HG03280 (cell line): Measurements from ENCODE around the gene FAT4.

Source experiments
- ATAC-seq: cut with Tn5 transposase; IDR thresholded peaks from one replicate; pipeline ENCODE4 v1.9.1; 2021; ENCODE audit warnings: mild to moderate bottlenecking, moderate library complexity; ENCODE audit not compliant: unreplicated experiment

The FAT4 gene

DNA sequence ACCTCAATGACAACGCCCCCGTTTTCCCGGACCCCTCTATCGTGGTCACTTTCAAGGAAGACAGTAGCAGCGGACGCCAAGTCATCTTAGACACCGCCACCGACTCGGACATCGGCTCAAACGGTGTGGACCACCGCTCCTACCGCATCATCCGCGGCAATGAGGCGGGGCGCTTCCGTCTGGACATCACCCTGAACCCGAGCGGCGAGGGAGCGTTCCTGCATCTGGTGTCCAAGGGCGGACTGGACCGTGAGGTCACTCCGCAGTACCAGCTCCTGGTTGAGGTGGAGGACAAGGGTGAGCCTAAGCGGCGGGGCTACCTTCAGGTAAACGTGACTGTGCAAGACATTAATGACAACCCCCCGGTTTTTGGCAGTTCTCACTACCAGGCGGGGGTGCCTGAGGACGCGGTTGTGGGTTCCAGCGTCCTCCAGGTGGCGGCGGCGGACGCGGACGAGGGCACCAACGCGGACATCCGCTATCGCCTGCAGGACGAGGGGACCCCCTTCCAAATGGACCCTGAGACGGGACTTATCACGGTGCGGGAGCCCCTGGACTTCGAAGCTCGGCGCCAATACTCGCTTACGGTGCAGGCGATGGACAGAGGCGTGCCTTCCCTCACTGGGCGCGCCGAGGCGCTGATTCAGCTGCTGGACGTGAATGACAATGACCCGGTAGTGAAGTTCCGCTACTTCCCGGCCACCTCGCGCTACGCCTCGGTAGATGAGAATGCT is 2.2 kb downstream of the FAT4 start:
- no peak for ATAC-seq

DNA sequence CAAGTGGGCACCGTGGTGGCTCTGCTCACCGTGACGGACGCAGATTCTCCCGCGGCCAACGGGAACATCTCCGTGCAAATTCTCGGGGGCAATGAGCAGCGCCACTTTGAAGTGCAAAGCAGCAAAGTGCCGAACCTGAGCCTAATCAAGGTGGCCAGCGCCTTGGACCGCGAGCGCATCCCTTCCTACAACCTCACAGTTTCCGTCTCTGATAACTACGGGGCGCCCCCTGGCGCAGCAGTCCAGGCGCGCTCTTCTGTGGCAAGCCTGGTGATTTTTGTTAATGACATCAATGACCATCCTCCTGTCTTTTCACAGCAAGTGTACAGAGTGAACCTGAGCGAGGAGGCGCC is 2.7 kb downstream of the FAT4 start:
- ATAC-seq = no peak

DNA sequence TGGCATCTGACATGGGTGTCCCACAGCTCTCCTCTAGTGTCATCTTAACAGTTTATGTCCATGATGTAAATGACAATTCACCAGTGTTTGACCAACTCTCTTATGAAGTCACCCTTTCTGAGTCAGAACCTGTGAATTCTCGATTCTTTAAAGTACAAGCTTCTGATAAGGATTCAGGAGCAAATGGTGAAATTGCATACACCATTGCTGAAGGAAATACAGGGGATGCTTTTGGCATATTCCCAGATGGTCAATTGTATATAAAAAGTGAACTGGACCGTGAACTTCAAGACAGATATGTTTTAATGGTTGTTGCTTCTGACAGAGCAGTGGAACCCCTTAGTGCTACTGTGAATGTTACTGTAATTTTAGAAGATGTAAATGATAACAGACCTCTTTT is 4.6 kb downstream of the FAT4 start:
- no peak for ATAC-seq

DNA sequence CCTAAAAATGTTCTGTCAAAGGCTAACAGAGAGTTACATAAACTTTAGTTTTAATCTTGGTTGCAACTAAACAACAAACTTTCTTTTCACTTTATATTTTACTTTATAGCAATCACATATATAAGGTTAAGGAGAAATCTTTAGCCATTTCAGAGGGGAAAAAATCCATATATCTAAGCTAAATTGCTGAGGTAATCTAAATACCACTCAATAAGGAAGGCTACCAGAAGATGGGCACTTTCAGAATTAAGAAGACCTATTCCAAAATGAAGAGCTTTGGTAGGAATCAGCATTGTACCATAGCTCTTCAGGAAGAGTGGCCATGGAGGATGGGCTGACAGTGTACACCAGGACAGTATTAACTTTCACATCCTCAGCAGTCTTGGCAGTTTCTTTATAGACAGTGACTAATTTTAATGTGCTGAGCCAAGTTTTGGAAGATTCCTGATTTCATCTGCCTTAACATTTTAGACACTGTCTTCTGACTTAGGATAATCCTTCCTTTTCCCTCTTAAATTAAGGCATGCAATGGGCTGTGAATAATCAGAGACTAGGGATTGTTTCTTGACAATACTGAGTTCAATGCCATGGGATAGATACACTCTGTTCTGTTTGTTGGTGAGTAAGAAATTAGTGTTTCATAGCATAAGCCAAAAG is 7.1 kb downstream of the FAT4 start:
- no peak for ATAC-seq

DNA sequence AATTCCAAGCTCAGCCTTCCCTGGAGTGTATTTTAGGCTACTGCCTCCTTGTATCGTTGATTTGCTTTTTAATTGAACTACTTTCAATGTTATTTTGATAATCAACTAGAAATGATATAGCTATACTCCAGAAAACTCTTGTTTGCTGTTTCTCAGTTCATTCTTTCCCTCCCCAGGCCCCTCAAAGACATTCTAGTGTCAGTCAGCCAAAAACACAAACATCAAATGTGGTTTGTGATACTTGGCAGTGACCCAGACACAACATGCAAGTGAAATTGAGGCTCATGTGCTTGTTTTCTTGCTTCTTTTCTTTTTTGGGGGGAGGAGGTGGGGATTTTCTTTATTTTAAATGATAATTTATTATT is 7.6 kb downstream of the FAT4 start:
- no peak for ATAC-seq

DNA sequence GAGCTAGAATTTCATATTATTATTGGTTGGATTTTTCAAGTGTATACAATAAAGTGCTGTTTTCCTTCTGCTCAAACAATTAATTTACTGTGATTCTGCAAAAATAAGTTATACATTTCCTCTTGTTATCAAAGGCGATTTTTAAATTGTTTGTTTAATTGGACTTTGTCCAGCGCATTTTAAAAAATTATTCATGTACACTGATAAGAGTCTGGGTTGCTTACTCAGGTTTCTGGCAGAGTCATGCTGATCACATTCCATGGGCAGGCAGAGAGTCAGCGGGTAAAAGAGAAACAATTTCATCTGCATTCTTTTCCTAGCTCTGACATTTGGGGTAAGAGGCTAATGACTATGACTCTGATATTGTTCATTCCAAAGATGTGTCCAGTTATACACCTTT is 8.9 kb downstream of the FAT4 start:
- ATAC-seq = no peak

DNA sequence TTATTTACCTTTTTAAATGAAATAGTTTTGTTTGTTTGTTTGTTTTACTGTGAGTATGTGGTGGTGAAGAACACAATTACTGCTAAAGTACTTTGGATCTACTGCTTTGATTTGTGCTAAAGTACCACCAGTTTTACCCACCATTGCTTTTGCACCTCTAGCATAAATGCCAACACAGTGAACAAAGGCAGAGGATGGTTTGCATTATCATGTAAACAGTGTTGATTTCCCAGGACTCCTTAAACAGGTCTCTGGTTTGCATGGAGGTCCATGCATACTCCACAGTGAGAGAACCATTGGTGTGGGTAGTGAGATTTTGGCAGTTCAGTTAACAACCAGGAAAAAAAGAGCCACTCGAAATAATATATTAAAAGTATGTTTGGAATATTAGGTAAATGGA is 11.0 kb downstream of the FAT4 start:
- no peak for ATAC-seq

DNA sequence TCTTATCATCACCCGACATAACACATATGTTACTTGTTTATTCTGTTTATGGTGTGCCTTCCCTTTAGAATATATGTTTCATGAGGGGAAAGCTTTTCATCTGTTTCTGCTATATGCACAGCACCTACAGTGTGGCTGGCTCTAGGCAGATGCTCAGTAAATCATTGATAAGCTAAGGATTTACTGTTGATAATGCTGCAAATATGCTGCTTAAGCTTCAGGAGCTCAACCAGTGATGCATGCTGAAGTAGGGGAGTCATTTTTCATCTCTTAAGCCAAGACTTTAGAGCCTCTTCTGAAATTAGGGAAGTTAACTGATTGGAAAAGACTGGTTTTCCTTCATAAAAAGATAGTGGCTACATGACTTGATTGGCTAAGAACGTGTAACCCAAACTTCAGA is 16.4 kb downstream of the FAT4 start:
- no peak for ATAC-seq

DNA sequence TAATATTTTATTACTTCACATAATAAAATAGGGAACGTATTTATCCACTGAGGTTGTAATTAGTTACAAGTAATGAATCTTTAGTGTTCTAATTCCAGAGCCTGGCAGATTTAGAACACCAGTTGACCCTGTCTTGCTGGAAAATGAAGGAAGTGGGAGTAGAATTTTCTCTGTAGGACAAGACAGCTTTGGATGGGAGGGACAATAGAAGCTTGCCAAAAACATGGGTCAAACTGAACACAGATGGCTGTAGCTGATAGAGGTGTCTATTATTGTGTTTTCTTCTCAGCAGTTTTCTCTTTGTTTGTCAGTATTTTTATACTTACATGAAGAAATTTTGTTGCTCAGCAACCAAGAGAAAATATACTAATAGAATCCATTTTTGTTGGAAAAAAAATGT is 20.2 kb downstream of the FAT4 start:
- ATAC-seq = no peak

DNA sequence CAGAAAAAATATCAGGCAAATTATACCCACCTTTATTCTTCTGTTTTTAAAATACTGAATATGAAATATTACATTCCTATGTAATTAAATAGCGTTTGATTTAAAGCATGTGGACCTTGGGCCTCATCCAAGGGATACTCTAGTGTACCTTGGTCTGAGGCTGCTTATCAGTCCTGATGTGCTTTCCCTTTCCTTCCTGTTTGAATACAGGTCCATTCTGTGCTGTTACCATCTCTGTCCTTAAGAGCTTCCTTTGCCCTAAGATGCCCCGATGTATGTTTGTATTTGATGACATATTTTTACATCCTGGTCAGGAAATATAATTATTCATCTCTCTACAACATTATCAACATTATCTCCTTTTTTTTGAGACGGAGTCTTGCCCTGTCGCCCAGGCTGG is 24.1 kb downstream of the FAT4 start:
- ATAC-seq = no peak

DNA sequence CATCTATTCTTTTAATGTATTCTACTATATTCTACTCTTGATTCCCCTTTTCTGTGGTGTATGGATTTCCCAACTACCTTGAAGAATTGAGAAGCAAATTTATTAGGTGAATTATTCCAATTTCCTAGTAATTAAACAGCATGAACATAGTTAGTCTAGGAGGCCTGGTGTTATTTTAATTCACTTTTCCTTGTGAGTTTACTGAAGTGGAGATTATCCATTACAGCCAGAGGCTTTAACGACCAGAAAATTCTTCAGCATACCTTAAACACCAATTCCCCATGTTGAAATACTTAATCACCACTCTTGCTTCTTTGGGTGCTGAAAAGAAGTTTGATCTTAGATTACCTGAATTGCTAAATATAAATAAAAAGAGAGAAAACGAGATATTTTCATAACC is 29.4 kb downstream of the FAT4 start:
- ATAC-seq = no peak

DNA sequence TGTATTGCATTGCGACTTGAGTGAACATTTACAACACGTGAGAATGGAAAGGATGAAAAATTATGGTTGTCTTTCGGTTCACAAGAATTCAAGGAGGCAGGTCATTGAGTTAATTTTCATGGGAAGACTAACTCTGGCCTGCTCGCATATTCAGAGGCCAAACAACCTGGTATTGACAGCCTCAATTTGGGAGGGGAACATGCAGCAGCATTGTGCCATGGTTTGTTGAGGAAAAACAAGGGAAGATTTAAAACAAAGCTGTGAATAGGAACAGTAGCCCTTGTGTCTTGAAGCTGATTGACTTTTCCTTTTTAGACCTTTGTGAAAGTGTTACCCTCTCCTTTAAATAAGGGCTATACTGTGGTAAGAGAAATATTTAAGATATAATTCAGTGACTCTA is 31.9 kb downstream of the FAT4 start:
- ATAC-seq = no peak

DNA sequence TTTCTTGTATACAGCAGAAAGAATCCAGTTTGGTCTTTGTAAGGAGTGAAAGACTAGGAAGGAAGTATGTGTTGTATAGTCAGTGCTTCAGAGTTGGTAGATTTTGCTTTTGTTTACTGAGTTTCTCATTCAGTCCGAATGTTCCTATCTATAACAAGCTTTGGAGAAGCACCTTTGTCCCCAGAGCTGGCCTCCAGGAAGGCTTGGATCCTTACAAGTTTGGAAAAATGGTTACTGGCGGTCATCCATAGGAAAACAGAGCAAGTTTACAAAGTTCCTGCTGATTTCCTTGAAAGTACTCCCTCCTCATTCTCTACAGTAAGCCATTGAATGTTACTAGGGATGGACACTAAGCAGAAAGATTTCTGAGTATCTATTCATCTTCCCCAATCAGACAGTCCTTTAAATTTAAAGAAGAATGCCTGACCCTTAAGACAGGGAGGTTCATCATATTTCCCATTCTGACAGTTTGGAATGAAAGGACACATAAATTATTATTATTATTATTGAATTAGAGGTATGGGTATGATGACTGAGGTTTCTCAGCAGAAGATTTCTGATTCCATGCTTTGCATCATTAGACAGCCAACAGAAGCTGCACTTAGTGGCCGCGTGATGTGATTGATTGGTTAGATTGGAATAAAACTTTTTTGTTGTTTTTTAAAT is 35.8 kb downstream of the FAT4 start:
- ATAC-seq = no peak

DNA sequence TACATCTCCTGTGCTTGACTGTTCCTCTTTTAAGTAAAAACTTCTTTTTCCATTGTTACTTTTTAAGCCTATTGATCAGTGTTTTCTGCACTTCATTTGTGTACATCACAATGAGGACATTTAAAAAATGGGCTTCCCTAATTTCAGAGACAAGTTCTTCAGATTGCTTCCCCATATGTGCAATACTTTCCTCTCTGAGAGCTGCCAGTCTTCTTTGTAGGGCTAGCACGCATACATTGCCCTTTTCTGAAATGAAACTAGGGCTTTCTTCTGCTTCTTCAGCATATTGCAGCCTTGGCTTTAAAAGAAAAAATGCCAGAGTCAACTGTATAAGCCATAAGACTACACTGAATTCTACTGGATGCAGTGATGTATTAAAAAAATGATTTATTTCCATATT is 37.8 kb downstream of the FAT4 start:
- ATAC-seq = no peak

DNA sequence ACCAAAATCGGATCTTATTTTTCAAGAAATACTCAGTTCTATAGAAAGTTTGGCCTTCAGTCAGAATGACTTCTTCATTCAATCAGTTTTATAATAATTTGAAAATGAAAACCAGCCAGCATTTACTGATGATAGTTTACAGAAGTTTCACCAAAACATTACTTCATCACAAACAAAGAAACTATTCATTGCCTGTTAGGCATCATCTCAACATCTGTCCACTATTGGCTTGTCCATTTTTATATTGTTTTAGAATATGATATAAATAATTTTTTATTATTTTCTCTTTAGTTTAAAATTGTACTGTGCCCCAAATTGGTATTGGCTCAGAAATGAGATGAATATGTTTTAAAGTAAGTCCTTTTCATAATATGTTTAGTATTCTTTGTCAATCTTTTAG is 38.4 kb downstream of the FAT4 start:
- ATAC-seq = no peak

DNA sequence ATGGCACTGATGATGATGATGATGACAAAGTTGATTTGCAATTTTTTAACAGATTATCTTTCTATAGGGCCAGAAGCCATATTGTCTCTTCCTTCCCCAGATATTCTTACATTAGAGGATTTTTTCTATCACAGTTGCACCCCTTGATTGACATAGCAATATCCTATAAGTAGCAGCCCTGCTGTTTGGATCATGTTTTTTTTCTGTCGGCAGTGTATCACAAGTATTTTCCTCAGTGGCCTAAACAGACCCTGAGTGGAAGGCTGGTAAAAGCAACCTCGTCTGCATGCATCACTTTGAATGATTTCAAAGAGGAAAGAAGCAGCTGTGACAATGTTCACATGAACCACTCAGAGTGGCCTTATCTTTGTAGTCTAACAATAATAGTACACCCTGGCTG is 41.0 kb downstream of the FAT4 start:
- ATAC-seq = no peak

DNA sequence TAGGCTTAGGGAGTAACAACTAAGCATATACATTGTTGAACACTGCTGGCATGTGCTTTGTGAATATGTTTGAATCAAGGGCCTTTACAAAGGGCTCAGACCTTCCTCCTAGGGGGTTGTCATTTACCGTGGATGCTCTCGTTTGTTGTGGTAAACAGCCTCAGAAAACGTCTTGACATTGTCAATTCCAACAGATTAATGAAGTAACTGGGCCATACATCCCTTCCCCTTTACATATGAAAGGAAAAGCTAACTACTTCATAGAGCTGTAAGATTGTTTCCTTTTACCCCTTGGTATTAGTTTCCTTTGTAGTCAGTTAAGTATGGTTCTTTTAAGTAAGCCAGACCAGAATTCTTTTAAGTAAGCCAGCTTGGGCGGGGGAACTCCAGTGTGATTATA is 42.9 kb downstream of the FAT4 start:
- ATAC-seq = no peak

DNA sequence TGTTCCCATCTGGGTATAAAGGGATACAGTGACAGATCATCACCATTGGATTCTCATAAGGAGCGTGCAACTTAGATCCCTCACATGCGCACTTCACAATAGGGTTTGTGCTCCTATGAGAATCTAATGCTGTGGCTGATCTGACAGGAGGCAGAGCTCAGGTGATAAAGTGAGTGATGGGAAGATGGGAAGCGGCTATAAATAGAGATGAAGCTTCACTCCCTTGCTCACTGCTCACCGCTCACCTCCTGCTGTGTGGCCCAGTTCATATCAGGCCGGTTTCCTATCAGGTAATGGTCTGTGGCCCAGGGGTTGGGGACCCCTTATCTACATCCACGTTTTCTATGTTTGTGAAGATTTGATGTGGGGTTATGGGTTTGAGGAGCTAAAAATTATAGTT is 43.7 kb downstream of the FAT4 start:
- ATAC-seq = no peak

DNA sequence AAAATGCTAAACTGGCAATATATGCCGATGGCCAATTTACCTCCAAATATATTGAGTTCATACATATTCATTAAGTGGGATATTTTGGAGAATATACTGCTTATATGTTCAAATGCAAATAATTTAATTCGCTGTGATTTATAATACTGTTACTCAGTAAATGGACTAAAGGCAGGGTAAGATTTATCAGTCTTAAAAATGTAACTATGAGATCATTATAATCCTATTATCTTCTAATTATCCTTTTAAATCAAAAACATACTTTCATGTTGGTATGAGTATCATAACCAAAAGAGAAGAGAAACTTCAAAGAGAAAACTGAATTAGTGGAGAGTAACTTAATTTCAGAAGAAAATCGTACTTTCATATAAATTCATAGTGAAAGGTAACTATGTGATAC is 44.6 kb downstream of the FAT4 start:
- ATAC-seq = no peak

DNA sequence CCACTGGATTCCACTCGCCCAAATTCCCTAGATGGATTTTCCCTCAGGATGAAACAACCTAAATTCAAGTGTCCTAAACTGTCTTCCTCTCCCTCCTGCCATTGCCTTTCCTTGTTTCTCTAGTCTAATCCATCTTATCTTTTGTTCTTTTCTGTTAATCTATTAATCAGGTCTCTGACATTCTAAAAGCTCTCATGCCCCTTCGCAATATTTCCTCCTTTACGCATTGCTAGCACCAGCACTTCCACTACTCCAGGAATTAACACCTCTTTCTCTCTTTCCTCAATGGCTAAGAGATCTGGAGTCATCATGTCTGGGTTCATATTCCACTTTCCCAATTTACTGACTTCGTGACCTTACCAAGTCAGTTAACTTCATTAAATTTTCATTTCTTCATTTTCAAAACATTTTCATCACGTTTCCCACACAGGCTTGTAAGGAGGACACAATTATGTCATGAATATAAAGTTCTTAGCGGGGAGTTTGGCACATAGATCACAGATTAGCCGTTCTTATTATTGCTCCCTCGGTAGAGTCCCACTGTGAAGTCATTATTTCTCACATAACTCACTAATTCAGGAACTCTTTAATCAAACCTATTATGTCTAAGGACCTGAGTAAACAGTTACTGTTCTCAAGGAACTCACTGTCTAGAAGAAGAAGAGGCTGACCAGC is 45.3 kb downstream of the FAT4 start:
- no peak for ATAC-seq

DNA sequence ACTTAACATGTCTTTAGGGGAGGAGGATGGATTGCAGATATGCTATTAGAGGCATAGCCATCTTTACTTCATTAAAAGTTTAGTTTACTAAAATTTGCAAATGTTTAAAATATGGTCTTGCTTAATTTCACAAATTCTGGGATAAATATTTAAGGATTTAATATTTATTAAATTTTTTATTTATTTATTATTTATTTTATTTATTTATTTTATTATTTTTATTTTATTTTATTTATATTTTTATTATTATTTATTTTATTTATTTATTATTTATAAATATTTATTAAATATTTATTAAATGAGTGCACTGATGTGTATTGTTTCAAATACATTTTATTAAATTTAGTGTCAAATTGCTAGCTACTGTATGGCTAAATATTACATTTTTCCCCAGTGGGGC is 46.0 kb downstream of the FAT4 start:
- no peak for ATAC-seq
